ENCODE data around the gene EYS.

DNA sequence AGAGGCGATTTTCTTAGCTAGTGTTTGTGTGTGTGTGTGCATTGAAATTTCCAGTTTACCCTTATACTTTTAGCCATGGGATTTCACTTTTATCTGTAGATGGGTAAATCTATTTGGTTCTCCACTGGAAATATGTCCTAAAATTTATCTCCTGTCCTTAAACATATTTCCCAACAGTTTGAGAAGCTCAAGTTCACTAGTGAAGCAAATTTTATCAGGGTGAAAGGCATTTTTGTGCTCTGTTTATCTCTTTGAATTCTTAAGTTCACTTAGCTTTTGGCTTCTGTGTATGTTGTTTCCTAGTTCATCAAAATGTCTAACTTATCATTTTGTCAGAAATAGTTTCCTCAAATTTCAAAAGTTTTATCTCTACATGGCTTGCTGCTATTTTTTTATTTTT lies 1509.8 kb downstream of the EYS start:
- TF ChIP-seq, protein P1, sequence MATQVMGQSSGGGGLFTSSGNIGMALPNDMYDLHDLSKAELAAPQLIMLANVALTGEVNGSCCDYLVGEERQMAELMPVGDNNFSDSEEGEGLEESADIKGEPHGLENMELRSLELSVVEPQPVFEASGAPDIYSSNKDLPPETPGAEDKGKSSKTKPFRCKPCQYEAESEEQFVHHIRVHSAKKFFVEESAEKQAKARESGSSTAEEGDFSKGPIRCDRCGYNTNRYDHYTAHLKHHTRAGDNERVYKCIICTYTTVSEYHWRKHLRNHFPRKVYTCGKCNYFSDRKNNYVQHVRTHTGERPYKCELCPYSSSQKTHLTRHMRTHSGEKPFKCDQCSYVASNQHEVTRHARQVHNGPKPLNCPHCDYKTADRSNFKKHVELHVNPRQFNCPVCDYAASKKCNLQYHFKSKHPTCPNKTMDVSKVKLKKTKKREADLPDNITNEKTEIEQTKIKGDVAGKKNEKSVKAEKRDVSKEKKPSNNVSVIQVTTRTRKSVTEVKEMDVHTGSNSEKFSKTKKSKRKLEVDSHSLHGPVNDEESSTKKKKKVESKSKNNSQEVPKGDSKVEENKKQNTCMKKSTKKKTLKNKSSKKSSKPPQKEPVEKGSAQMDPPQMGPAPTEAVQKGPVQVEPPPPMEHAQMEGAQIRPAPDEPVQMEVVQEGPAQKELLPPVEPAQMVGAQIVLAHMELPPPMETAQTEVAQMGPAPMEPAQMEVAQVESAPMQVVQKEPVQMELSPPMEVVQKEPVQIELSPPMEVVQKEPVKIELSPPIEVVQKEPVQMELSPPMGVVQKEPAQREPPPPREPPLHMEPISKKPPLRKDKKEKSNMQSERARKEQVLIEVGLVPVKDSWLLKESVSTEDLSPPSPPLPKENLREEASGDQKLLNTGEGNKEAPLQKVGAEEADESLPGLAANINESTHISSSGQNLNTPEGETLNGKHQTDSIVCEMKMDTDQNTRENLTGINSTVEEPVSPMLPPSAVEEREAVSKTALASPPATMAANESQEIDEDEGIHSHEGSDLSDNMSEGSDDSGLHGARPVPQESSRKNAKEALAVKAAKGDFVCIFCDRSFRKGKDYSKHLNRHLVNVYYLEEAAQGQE (IDR thresholded peaks at IDR 0.05), result no peak
- TF ChIP-seq TAF1 (conservative IDR thresholded peaks at IDR 0.05), result no peak
